Measurements from ENCODE around the gene VPS41.

VPS41 gene

DNA sequence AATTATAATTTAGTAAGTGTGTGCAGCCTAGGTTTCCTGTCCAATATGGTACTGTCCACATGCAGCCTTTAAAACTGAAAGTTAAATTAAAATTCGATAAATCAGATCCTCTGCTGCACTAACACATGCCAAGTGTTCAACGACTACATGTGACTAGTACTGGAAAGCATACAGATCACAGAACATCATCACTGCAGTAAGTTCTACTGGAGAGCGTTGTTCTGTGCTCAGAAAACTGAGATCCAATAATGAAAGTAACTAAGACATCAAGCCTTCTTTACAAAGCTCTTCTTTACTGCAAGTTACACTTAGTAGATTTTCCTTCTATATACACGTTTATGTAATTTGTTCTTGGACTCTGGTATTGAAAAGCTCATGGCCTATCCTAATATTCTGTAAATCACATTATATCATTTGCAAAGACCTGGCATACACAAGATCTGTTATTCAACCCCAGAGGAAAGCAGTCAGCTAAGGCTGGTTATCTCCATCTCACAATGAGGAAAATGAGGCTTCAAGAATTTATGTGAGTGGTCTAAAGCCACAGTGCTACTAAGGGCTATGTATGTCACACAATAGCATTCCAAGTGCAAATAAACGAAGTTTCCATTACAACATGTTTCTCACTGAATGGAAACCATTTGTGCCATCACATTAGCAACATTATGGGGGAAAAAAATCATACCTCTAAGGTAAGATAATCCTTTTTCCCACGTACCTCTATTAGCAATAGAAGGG is 77.6 kb downstream of the VPS41 start:
- TF ChIP-seq GLI2 (tag by site-specific recombination; IDR thresholded peaks at IDR 0.05; ENCODE audit: borderline replicate concordance, low read depth), result no peak
- no peak for TF ChIP-seq KLF7 (tag by site-specific recombination; IDR thresholded peaks at IDR 0.05; ENCODE audit: borderline replicate concordance)
- Histone ChIP-seq H3K4me3 (ENCODE audit: low read depth, low read length) (no peak overlapping the region), H3K27ac (ENCODE audit: extremely low read depth, low read depth, low read length) (no peak overlapping the region), H3K4me1 (ENCODE audit: control insufficient read depth, insufficient read depth, low read length) (no peaks in the 10 kb centered on the region), H3K36me3 (ENCODE audit: control insufficient read depth in 2 of 2, insufficient read depth in 1 of 2, low read length in 2 of 2) (no peaks in the 10 kb centered on the region), H3K9me3 (ENCODE audit: control insufficient read depth, insufficient read depth, low read depth, low read length) (no peaks in the 10 kb centered on the region)
- ChIA-PET CTCF (interaction anchor here (0.6 to 1.0 kb wide), 5 partner anchors 34 to 761 kb away, joined by 3 to 4 read pairs (median 3); no protein-coding TSS in a partner anchor), POLR2A (no interaction called here)

DNA sequence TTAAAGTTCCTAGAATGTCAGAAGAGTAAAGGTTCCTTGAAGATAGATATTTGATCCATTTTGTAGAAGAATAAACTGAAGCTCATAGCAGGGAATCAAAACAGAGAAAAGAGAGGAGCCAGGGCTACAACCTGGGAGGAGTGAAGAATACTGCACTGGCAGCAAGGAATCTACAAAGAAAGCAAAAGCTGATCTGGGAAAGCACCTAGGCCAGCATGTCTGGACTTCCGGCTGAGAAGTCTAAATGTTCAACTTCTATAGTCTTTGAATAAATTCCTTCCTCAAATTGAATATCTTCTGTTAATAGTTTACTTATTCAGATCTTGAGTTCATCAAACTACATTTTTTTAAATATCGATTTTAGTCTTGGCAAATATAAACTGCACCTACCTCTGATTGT is 78.2 kb downstream of the VPS41 start:
- ChIA-PET POLR2A (no interaction called here), CTCF (interaction anchor here (0.6 kb wide), 1 partner anchor 760 kb away, joined by 3 read pairs; no protein-coding TSS in a partner anchor)

DNA sequence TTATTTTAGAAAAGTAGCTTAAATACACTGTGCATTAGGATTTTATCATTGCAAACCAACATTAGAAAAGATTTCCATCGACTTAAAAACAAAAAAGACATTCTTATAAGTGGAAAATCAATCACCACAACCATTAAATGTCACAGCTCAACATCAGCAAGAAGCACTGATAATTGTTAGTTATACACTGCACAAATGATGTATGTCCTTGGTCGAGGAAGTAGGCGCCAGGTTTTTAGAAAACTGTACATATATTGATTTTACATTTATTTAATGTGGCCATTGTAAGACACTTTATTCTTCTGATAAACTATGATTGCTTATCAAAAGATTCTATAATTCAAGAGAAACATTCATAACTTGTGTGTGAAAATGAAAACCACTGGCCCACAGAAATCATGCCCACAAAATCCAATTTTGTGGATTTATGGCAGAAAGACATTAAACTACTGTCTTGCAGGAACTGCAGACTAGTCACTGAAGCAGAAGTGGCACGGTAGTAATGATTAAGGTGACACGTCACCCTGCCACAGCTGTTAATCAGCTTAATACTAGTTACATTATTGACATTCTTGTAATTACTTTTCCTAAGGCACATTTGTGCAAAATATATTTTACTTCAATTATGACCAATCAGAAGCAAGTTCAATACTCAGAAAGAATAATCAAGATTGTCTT is 79.4 kb downstream of the VPS41 start:
- Histone ChIP-seq H3K4me1 (ENCODE audit: control insufficient read depth, insufficient read depth, low read length) (0 out of 2 replicates have a peak, but pooled peaks cover 5% of the 10 kb centered on the region), H3K9me3 (ENCODE audit: control insufficient read depth, insufficient read depth, low read depth, low read length) (no peaks in the 10 kb centered on the region), H3K4me3 (ENCODE audit: low read depth, low read length) (no peak overlapping the region), H3K36me3 (ENCODE audit: control insufficient read depth in 2 of 2, insufficient read depth in 1 of 2, low read length in 2 of 2) (no peaks in the 10 kb centered on the region), H3K27ac (ENCODE audit: extremely low read depth, low read depth, low read length) (no peak overlapping the region)
- POLR2A ChIA-PET, result no interaction called here
- no peak for TF ChIP-seq ZNF433 (tag by site-specific recombination; IDR thresholded peaks at IDR 0.05; ENCODE audit: low read depth)
- no peak for TF ChIP-seq ZNF658 (tag by site-specific recombination; IDR thresholded peaks at IDR 0.05)
- TF ChIP-seq ZNF426 (tag by site-specific recombination; IDR thresholded peaks at IDR 0.05), result no peak
- no peak for TF ChIP-seq ZFHX2 (tag by site-specific recombination; conservative IDR thresholded peaks at IDR 0.05)
- no peak for TF ChIP-seq ZBTB20 (tag by site-specific recombination; IDR thresholded peaks at IDR 0.05)
- TF ChIP-seq IKZF3 (tag by site-specific recombination; IDR thresholded peaks at IDR 0.05), result no peak
- TF ChIP-seq, protein P1, sequence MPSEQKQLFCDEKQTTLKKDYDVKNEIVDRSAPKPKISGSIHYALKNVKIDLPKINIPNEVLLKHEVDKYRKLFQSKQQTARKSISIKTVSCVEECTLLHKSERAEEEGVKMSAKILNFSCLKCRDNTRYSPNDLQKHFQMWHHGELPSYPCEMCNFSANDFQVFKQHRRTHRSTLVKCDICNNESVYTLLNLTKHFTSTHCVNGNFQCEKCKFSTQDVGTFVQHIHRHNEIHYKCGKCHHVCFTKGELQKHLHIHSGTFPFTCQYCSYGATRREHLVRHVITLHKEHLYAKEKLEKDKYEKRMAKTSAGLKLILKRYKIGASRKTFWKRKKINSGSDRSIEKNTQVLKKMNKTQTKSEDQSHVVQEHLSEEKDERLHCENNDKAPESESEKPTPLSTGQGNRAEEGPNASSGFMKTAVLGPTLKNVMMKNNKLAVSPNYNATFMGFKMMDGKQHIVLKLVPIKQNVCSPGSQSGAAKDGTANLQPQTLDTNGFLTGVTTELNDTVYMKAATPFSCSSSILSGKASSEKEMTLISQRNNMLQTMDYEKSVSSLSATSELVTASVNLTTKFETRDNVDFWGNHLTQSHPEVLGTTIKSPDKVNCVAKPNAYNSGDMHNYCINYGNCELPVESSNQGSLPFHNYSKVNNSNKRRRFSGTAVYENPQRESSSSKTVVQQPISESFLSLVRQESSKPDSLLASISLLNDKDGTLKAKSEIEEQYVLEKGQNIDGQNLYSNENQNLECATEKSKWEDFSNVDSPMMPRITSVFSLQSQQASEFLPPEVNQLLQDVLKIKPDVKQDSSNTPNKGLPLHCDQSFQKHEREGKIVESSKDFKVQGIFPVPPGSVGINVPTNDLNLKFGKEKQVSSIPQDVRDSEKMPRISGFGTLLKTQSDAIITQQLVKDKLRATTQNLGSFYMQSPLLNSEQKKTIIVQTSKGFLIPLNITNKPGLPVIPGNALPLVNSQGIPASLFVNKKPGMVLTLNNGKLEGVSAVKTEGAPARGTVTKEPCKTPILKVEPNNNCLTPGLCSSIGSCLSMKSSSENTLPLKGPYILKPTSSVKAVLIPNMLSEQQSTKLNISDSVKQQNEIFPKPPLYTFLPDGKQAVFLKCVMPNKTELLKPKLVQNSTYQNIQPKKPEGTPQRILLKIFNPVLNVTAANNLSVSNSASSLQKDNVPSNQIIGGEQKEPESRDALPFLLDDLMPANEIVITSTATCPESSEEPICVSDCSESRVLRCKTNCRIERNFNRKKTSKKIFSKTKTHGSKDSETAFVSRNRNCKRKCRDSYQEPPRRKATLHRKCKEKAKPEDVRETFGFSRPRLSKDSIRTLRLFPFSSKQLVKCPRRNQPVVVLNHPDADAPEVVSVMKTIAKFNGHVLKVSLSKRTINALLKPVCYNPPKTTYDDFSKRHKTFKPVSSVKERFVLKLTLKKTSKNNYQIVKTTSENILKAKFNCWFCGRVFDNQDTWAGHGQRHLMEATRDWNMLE (tag by site-specific recombination; conservative IDR thresholded peaks at IDR 0.05; ENCODE audit: low read depth), result no peak
- TF ChIP-seq ZNF585B (tag by site-specific recombination; IDR thresholded peaks at IDR 0.05), result no peak
- TF ChIP-seq PRDM1 (tag by site-specific recombination; IDR thresholded peaks at IDR 0.05), result no peak
- TF ChIP-seq ZNF391 (tag by site-specific recombination; IDR thresholded peaks at IDR 0.05; ENCODE audit: borderline replicate concordance, low read depth), result no peak
- CTCF ChIA-PET, result interaction anchor here (0.6 to 1.6 kb wide), 2 partner anchors 11 to 77 kb away, joined by 4 to 5 read pairs; no protein-coding TSS in a partner anchor

More for the DNA sequence above, 78.2 kb downstream of the VPS41 start:
- no peak overlapping the region for H3K4me3 ChIP-seq (ENCODE audit: low read depth, low read length)
- no peaks in the 10 kb centered on the region for H3K9me3 ChIP-seq (ENCODE audit: control insufficient read depth, insufficient read depth, low read depth, low read length)
- no peaks in the 10 kb centered on the region for H3K36me3 ChIP-seq (ENCODE audit: control insufficient read depth in 2 of 2, insufficient read depth in 1 of 2, low read length in 2 of 2)
- no peak for TF ChIP-seq ZNF341 (tag by site-specific recombination; IDR thresholded peaks at IDR 0.05; ENCODE audit: low read depth)
- H3K27ac ChIP-seq (ENCODE audit: extremely low read depth, low read depth, low read length), result no peak overlapping the region
- 0 out of 2 replicates have a peak, but pooled peaks cover 4% of the 10 kb centered on the region for H3K4me1 ChIP-seq (ENCODE audit: control insufficient read depth, insufficient read depth, low read length)

All from HEK293 (cell line).